ENCODE measurements around the gene PPEF2.

Gene PPEF2

DNA sequence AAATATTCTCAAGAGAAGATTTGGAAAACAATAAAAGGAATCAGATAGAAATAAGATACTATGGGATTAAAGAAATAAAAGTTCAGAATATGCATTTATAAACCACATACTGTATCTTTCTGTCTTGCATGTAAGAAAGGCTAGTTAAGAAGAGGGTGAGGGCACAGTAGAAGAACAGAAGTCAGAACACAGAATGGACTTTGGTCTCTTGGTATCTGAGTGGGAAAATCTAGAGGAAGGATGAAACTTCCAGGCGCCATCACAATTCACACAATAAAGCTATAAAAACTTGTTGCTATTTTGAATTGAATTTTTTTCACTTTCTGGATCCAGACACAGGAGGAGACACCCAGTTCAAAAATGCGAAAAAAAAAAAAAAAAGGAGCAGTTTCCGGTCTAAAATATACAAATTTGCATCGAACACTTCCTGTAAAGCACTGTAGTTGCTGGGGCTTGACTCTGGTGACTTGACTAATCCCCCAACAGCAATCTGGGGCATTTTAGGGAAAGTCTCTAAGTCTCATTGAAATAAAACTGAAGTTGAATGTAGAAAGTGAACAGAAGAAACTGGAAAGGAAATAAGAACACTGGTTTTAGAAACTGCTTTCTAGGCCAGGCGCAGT is 46.7 kb upstream of the PPEF2 start:
- TF ChIP-seq, protein P1, sequence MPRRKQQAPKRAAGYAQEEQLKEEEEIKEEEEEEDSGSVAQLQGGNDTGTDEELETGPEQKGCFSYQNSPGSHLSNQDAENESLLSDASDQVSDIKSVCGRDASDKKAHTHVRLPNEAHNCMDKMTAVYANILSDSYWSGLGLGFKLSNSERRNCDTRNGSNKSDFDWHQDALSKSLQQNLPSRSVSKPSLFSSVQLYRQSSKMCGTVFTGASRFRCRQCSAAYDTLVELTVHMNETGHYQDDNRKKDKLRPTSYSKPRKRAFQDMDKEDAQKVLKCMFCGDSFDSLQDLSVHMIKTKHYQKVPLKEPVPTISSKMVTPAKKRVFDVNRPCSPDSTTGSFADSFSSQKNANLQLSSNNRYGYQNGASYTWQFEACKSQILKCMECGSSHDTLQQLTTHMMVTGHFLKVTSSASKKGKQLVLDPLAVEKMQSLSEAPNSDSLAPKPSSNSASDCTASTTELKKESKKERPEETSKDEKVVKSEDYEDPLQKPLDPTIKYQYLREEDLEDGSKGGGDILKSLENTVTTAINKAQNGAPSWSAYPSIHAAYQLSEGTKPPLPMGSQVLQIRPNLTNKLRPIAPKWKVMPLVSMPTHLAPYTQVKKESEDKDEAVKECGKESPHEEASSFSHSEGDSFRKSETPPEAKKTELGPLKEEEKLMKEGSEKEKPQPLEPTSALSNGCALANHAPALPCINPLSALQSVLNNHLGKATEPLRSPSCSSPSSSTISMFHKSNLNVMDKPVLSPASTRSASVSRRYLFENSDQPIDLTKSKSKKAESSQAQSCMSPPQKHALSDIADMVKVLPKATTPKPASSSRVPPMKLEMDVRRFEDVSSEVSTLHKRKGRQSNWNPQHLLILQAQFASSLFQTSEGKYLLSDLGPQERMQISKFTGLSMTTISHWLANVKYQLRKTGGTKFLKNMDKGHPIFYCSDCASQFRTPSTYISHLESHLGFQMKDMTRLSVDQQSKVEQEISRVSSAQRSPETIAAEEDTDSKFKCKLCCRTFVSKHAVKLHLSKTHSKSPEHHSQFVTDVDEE (CRISPR knock-in tag; IDR thresholded peaks at IDR 0.05) = no peak
- TF ChIP-seq SNAI2 (CRISPR knock-in tag; IDR thresholded peaks at IDR 0.05) (no peak), TOX (CRISPR knock-in tag; IDR thresholded peaks at IDR 0.05; ENCODE audit: borderline replicate concordance) (no peak), RARB (CRISPR knock-in tag; IDR thresholded peaks at IDR 0.05) (no peak), BACH2 (CRISPR knock-in tag; IDR thresholded peaks at IDR 0.05; ENCODE audit: borderline replicate concordance) (no peak), CSDC2 (CRISPR knock-in tag; IDR thresholded peaks at IDR 0.05) (no peak), PPARA (CRISPR knock-in tag; IDR thresholded peaks at IDR 0.05; ENCODE audit: borderline replicate concordance) (no peak), TCF4 (CRISPR knock-in tag; IDR thresholded peaks at IDR 0.05; ENCODE audit: borderline replicate concordance) (no peak), ZFP30 (CRISPR knock-in tag; IDR thresholded peaks at IDR 0.05) (no peak)
- TF ChIP-seq, protein P2, sequence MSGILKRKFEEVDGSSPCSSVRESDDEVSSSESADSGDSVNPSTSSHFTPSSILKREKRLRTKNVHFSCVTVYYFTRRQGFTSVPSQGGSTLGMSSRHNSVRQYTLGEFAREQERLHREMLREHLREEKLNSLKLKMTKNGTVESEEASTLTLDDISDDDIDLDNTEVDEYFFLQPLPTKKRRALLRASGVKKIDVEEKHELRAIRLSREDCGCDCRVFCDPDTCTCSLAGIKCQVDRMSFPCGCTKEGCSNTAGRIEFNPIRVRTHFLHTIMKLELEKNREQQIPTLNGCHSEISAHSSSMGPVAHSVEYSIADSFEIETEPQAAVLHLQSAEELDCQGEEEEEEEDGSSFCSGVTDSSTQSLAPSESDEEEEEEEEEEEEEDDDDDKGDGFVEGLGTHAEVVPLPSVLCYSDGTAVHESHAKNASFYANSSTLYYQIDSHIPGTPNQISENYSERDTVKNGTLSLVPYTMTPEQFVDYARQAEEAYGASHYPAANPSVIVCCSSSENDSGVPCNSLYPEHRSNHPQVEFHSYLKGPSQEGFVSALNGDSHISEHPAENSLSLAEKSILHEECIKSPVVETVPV (CRISPR knock-in tag; IDR thresholded peaks at IDR 0.05) = no peak
- ATAC-seq = no peak

DNA sequence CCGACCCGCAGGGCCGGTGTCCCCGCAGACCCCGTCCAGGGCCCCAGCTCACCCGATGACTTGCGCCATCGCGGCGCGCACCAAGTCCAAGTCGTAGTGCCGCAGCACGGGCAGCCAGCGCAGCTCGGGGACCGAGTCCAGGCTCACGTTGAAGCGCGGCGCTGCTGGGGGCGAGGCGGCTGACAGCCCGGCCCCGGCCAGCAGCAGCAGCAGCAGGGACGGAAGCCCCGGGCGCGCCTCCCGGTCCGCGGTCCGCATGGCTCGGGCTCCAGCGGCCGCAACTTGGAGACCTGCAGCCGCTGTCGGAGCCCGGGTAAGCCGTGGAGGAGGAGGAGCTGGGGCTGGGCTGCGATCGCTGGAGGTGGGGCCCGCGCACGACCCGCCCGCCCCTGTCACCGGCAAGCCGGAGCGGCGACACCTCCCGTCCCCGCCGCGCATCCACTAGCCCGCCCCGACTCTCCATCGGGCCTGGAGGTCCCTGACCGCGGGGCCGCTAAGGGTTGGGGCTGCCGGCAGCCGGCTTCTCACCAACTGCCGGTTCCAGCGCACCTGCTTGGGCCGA is 38.5 kb upstream of the PPEF2 start, which contains the start of gene NAAA:
TSS of gene NAAA (minus strand) at position 322 of the 562 bp plus-strand sequence. CDS start at position 258, 64 bp downstream.
- ATAC-seq = peak; percentile 93
- no peak for TF ChIP-seq OSR1 (CRISPR knock-in tag; IDR thresholded peaks at IDR 0.05)
- TF ChIP-seq TCF4 (CRISPR knock-in tag; IDR thresholded peaks at IDR 0.05; ENCODE audit: borderline replicate concordance) = no peak
- TF ChIP-seq ZC3H10 (CRISPR knock-in tag; IDR thresholded peaks at IDR 0.05) = no peak

DNA sequence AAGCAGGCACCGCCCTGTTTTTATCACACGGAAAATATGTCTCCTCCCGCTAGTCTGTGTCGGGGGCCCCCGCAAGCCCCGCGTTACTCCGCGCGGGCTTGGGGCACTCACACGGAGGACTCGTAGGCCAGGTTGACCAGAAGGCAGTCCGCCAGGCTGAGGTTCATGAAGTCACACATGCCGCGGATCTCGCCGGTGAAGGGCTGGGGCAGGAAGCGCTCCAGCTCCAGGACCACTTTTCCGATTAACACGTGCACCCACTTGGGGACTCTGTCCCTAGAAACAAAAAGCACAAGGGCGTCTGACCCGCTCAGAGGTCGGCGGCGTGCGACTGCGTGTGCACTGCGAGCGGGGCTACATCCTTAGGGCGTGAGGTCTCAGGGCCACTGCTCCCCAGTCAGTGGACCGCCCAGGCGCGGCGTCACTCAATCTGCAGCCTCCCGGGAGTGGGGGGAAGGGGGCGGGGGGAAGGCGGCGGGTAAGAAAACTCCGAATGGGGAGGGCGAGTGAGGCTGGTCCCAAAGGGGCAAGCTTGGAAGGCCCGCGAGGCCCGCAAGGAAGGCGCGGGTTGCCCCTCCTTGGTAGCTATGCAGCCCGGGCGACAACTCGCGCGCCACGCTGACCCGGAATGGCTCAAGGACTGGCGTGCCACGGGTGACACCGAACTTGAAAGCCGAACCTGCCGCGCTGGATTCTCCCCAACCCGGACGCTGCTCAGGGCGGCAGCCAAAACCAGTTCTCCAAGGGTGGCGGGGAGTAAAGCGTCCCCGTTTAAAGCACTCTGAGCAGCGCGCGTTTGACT is 37.8 kb upstream of the PPEF2 start:
- TF ChIP-seq, protein P1 (CRISPR knock-in tag; IDR thresholded peaks at IDR 0.05) = no peak
- TF ChIP-seq ZNF8 (CRISPR knock-in tag; IDR thresholded peaks at IDR 0.05) = no peak
- TF ChIP-seq TCF4 (CRISPR knock-in tag; IDR thresholded peaks at IDR 0.05; ENCODE audit: borderline replicate concordance) = no peak
- TF ChIP-seq ZNF70 (CRISPR knock-in tag; IDR thresholded peaks at IDR 0.05) = no peak
- TF ChIP-seq, protein P3, sequence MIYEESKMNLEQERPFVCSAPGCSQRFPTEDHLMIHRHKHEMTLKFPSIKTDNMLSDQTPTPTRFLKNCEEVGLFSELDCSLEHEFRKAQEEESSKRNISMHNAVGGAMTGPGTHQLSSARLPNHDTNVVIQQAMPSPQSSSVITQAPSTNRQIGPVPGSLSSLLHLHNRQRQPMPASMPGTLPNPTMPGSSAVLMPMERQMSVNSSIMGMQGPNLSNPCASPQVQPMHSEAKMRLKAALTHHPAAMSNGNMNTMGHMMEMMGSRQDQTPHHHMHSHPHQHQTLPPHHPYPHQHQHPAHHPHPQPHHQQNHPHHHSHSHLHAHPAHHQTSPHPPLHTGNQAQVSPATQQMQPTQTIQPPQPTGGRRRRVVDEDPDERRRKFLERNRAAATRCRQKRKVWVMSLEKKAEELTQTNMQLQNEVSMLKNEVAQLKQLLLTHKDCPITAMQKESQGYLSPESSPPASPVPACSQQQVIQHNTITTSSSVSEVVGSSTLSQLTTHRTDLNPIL (CRISPR knock-in tag; IDR thresholded peaks at IDR 0.05; ENCODE audit: low read depth) = no peak
- TF ChIP-seq ZC3H10 (CRISPR knock-in tag; IDR thresholded peaks at IDR 0.05) = no peak
- TF ChIP-seq GLIS3 (CRISPR knock-in tag; IDR thresholded peaks at IDR 0.05) = no peak
- no peak for TF ChIP-seq PPARA (CRISPR knock-in tag; IDR thresholded peaks at IDR 0.05; ENCODE audit: borderline replicate concordance)
- no peak for TF ChIP-seq SNAI2 (CRISPR knock-in tag; IDR thresholded peaks at IDR 0.05)
- TF ChIP-seq TOX (CRISPR knock-in tag; IDR thresholded peaks at IDR 0.05; ENCODE audit: borderline replicate concordance) = no peak
- no peak for TF ChIP-seq ZNF565 (CRISPR knock-in tag; conservative IDR thresholded peaks at IDR 0.05; ENCODE audit: low read depth)
- TF ChIP-seq ZFP3 (CRISPR knock-in tag; IDR thresholded peaks at IDR 0.05) = no peak
- TF ChIP-seq ZFP30 (CRISPR knock-in tag; IDR thresholded peaks at IDR 0.05) = no peak
- TF ChIP-seq, protein P4, sequence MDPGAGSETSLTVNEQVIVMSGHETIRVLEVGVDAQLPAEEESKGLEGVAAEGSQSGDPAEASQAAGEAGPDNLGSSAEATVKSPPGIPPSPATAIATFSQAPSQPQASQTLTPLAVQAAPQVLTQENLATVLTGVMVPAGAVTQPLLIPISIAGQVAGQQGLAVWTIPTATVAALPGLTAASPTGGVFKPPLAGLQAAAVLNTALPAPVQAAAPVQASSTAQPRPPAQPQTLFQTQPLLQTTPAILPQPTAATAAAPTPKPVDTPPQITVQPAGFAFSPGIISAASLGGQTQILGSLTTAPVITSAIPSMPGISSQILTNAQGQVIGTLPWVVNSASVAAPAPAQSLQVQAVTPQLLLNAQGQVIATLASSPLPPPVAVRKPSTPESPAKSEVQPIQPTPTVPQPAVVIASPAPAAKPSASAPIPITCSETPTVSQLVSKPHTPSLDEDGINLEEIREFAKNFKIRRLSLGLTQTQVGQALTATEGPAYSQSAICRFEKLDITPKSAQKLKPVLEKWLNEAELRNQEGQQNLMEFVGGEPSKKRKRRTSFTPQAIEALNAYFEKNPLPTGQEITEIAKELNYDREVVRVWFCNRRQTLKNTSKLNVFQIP (CRISPR knock-in tag; IDR thresholded peaks at IDR 0.05; ENCODE audit: borderline replicate concordance, low read depth) = no peak
- no peak for TF ChIP-seq CSDC2 (CRISPR knock-in tag; IDR thresholded peaks at IDR 0.05)
- TF ChIP-seq ESRRG (CRISPR knock-in tag; IDR thresholded peaks at IDR 0.05) = no peak
- no peak for TF ChIP-seq OSR1 (CRISPR knock-in tag; IDR thresholded peaks at IDR 0.05)
- ATAC-seq = peak; percentile 75

Measured in SK-N-SH treated with all-trans-retinoic acid at 6 μM for 48 hours (cell line).